NCI-H1105 (cell line): Measurements from ENCODE around the gene ERBB4.

Experiments
- DNase-seq: peaks from one replicate; lab custom pipeline; 2025; lab: John Stamatoyannopoulos, UW

ERBB4 gene

DNA sequence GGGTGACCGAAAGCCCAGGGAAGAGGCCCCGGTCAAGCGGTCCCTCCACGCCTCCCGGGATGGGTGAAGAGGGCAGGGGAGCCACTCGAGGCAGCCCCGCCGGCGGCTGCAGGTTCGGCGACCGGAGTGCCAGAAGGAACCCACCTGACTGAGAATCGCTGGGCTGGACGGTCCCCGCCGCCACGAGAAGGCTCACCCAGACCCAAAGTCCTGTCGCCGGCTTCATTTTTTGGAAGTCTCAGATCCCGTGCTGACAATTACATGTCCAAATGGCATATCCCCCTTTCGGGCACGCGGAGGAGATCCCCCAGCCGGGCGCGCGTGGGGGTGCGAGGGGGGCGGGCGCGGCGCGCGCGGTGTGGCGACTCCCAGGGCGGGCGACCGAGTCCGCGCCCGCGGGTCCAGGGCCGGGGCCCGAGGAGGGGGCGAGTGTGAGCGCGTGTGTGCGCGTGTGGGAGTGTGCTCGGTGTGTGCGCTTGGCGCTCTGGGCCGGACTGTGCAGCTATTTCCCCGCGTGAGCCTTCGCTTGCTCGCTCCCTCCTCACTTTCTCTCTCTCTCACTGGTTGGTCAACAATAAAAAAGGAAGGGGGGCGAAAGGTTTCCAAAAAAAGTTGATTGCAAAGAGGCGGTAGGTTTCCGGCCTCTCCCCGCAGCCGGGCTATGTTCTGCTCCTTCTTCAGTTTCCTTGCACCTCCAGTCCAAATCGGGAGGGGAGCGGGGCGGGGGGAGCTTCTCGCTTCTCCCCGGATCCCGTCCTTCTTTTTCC lies at the start of gene ERBB4:
TSS of gene ERBB4 (minus strand) at position 498 of the 767 bp plus-strand sequence. CDS start at position 226, 272 bp downstream.
- DNase-seq, result no peak

DNA sequence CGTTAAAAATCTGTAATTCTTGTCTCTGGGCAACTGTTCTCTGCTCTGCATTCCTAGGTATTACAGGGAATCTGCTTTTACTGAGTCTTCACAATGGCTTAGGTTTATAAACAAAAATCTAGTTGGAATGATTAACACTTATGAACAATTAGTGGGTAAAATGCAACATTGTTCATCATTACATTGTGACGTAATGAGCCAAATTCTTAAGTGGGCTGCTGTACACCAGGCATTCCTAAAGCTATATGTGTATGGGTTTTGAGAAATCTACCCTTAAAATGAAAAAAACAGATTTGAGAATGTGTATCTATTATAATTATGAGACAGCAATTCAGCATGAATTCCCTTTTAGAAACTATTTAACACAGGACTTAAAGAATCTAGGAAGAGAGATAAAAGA lies 41.5 kb upstream of the ERBB4 start:
- DNase-seq, result no peak

DNA sequence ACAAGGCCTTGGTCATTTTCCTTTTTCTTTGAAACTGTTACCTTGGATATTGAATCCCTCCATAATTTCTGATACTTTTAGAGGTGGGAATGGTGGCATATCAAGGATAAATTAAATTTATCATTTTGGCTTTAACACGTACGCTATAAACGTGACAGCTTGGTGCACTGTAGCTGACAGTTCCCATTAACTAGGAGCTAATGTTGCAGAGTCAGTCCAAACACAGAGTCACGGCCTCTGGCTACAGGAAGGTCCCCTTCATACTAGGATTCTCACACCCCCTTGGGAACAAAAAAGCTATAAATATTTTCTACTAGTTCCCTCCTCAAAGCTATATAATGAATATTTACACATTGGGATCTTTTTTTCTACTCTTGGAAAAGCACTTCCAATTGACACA lies 17.7 kb upstream of the ERBB4 start:
- DNase-seq, result no peak

DNA sequence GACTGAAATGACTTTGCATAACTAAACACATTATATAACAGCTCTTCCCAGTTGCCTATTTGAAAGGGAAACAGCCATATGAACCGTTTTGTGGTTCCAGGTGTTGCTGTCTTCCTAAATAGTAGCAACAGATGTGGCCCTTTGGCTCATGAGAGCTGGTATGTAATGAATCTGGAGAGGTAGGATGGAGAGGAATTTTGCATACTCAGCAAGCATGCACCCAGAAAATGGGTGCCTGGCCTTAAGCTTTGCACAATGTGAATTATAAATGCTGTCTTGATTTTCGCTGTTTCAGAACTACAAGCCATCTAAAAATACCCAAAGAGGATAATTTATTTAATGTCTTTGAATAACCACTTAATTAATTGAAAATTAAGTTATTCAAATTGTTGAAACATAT lies 15.6 kb upstream of the ERBB4 start:
- no peak for DNase-seq

DNA sequence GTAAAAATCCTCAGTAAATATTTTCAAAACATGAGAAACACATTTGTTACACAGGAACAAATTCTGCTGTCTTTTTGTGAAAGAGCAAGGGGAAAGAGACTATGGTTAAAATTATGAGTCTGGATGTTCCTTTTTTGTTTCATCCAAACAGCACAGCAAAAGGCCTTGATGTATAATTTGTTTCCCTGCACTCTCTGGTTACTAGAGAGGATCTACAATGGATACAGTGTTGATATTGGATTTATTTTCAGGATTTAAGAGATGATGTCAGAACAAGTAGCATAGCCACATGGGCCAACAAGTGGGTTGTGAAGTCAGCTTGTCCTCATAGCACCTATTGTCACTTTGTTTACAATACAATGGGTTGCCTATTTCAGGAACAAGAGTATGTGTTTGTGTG lies 11.3 kb upstream of the ERBB4 start:
- no peak for DNase-seq

DNA sequence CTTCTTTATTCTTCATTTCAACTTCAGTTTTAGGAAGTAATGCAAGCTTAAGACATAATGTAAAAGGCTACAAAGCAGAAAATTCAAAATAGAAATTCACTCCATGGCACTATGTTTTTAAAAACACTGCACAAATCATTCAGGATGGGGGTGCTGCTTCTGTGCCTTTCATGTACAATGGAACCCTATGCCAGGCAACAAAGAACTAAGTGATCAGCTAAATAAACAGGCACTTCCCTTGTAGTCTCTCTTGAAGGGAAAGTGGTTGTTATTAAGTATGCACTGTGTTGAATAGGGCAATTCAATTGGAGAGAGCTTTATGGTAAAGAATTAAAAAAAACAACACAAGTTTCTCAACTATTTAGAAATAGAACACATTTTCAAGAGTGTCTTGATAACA lies 10.9 kb upstream of the ERBB4 start:
- peak; percentile 4 for DNase-seq

DNA sequence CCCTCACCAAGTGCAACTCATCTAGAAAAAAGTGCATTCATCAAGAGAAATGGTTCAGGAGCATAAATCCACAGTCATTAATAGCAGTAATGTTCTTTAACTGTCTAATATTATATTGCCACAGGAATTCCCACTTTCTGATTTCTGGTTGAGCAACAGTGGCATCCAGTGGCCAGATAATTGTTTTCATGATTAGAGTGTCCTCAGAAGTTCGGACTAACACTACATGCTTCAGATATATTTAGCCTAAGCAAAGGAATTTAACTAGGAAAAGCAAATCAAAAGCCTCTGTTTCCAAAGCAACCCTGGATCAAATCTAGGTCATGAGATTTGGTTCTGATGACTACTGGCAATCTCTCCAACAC lies 9.8 kb upstream of the ERBB4 start:
- no peak for DNase-seq

DNA sequence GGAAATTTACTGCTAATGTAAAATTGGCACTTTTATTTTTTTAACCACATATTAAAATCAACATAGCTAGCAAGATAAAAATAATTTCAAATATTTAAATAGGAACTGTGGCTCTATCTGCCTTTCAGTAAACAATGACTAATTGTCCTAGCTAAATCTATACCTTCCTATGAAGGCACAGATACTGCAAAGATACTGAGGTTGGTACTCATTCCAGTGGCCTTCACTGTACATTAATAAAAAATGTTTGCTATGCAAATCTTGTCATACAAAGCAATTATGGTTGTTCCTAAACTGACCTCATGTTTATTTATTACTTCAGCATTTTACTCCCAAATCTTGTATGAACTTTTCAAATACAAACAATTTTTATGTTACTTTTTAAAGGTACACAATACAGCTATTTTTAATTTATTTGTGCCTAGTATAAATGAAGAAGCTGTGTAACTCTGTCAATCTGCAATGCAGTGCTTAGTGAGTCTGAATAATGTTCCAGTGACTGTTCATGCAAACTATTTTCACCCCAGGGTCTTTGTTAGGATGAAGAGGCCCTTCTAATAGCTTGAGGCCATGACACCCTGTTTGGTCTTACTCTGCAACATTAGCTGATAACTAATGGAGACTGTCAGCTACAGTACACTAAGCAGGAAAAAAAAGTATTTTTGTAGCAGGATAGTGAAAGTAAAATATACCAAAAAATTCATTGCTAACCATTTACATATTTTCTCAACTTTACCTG lies 9.3 kb upstream of the ERBB4 start:
- DNase-seq, result no peak

DNA sequence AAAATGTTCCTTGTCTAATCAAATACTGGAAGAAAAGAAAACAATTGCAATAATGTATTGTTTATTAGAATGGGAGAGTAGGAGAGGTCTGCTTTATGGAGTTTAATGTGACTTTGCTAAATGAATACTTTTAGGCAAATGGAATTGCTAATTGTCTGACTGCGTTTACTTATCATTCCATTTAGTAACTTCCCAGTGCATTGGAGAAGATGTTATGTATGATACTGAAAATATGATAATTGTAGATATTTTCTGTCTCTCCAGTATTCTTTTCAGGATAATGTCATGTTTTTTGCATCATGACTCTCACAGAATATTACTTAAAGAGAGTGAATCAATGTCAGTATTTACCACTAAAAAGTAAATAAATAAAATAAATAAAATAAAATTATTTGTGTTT lies 8.1 kb upstream of the ERBB4 start:
- no peak for DNase-seq

DNA sequence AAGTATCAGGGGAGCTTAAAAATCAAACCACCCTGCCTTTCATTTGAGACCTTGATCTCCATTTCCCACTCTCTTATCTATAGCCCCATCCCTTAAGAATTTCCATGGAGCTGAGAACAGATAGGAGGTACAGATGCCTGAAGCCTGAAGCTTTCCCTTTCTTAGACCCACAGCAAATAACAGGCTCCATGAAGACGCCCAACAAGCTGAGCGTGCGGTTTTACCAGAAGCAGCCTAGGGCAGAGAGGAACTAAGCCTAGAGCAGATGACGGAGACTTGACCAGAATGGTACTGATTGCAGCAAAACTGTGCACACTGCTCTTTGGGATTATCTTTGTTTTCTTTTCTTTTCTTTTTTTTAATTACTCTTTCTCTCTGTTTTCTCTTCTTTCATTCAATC lies 1.7 kb upstream of the ERBB4 start:
- DNase-seq, result no peak

DNA sequence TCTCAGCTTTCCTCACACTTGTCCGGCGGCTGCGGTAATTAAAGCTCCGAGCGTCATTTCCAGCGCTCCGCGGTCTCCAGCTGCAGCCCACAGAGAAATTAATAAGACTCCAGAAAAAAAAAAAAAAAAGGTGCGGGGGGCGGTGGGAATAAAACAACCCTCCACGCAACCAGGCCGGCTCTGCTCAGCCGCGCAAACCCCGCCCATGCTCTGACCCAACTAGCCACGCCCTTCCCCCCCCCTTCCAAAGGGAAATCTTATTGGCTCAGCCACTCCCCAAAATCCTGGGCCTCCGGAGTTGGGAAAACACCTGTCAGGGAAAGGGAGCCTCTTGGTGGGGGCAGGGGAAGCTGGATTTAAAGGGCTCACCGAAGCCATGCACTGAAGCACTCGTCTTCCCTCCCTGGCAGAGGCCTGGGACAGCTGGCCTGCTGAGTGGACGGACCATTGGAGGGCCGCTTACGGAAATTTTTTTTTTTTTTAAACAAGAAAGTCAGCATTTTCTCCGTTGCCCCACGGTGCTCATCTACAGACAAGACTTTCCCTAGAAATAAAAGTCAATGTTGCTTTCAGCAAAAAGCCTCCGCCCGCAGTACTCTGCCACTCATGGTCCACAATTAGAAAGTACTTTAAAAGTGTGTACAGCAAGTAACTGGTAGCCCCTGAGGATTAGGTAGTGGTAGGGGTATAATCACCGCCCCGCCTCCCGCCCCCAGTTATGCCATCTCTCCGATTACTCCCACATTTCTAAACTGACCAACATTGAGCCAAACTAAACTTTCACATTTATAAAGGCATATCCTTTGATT lies 674 bp upstream of the ERBB4 start:
- peak; percentile 55 for DNase-seq

DNA sequence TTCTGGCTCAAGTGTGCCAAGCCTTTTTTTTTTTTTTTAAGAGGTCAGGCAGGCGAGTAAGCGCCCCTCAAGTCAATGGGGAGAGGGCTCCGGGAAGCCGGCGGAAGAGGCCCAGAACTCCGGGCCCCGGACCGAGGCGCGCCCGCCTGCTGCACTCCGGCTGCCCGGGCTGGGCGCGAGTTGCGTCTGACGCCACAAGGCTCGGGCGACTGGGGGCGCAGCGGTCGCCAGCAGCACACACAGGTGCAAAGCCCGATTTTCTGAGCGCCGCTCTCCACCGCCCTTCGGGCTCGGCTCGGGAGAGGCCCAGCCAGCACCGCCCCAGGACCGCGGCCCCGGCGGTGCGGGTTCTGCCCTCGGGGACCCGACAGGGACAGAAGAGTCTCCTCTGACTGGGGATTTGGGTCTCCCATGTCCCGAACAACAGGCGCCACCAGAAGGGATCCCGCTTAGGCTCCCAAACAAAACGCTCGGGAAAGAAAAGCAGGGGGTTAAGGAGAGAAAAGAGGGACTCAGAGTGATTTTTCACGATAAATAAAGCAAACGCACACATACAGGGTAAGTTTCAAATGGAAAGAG lies 787 bp downstream of the ERBB4 start:
- peak; percentile 13 for DNase-seq

DNA sequence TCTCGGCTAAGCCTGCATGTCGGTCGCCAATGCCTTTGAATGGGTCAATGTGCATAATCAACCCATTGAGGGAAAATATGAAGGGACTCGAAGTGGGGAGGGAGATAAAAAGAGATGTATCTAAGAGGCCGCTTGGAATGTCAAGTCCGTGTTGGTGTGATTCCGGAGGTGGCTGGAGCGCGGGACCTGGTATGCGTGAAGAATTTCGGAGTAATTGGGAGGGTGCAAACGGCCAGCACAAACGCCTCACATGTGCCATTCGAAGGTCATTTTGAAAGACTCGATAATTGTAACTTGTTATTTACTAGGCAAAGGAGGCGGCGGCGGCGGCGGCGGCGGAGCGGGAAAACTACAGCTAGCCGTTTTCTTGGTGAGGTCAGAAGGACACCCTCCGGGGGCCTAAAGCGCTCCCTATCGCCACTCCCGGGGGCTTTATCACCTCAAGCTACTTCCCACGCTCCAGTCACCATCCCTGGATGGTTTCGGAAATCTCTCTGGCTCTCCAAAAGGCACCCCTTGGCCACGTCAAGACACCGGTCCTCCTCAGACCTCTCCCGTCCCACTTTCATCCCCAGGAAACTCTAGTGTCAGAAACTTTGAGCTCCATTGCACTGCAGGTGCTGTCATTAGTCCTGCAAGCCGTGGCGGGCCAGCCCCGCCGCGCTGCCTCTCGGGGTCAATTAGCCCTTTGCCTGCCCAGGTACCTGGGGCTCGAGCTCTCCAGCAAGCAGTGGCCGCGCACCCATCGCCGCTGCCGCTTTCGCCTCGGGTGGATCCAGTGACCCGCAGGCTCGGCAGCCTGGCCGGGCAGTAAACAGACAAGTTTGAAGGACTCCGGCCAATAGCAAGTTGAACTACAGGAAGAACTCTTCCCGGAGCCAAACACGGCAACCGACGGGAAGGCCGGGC lies 1.5 kb downstream of the ERBB4 start:
- no peak for DNase-seq

DNA sequence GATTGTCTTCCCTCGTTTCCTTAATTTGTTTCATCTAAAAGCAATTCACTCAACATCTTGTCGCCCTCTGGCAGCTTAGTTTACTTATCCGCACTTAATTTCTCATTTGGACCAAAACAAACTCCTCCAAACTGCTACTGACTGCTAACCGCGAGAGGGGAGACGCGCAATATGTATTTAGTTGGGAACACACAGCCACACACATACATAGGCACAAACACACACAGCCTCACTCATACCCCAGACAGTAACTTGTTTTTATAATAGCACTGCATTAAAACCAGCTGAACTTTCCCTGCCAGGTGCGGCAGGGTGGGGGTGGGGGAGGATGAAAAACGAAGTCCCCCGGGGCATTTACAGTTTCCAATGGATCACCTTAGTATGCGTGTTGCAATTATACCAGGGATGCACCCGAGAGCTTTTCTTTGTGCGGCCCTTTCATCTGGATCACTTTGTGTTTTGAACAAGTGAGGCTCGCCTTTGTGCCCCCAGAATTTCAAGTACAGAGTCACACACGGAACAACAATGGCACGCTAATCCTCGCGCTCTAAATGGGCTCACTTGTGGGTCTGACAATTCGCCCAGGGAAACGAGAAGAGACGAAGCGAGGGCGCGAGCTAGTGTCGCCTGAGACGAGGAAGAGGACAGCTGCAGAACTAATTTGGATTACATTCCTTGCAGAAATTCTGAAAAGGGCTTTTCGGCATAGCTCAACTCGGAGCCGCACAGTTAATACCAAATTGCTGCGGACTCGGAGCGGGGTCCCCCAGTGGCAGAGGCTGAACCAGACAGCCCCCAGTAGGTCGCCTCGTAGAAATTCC lies 2.4 kb downstream of the ERBB4 start:
- DNase-seq, result no peak

DNA sequence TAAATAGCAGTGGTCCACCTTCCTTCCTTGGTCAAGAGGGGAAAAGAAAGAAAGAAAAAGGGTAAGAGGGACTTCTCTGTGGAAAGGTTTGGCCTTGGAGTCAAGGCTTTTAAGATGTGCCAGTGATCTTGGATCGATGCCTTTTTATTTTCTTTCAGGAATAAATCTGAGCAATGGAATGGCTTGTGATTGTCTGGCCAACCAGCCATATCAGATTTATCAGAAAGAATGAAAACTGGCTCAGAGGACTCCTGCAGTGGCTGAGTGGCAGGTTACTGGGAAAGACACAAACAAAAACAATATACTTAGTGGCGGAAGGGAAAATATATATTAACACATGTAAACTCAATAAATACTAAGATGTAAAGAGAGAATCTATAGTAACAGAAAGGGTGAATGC lies 4.3 kb downstream of the ERBB4 start:
- DNase-seq, result no peak

DNA sequence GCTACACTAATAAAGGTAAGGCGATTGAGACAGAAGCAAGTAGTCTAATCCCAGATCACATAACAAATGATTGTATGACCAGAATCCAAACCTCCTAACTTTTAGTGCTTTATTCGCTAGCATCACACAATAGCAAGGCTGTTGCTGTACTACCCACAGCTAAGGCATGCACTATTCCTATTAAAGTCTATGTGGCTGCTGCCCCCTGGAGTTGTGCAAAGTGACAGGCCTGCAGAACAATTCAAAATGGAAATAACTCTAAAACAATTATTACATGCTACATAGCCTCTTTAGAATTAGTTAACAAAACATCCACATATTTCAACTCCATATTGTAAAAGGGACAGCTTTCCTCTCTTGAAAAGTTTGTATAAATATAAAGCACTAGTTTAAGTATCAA lies 6.0 kb downstream of the ERBB4 start:
- DNase-seq, result no peak

DNA sequence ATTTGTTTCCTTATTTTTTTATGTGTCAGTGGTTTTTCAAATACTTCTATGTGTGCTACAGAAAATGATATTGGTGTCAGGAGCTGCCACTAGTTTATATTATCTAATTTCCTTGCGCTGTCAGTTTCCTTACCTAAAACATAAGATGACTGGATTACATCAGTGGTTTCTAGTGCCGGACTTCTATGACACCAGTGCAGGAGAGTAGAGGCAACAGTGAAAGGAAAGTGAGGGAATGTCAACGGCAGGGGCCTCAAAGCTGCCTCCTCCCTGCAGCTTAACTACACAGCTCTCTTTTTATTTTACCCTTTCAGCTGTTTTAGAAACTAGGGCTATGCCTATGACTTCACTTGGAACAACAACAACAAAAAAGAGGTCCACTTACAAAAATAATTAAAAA lies 6.5 kb downstream of the ERBB4 start:
- no peak for DNase-seq

DNA sequence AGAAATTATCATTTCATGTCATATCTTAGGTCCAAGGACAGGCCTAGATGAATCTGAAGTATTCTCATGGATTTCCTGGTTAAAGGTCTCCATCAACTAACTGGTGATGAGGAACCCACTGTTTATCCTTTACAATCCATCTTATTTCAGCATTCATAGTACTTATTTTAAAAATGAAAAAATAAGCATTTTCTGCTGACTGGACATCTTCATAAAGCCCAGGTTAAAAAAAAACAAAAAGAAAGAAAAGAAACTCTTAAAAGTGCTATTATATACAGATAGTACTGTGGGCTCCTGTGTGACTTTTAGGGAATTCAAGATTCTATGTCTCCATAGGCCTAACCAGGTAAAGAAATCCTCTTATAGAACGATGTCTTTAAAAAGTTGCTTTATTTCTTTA lies 7.1 kb downstream of the ERBB4 start:
- DNase-seq, result no peak

DNA sequence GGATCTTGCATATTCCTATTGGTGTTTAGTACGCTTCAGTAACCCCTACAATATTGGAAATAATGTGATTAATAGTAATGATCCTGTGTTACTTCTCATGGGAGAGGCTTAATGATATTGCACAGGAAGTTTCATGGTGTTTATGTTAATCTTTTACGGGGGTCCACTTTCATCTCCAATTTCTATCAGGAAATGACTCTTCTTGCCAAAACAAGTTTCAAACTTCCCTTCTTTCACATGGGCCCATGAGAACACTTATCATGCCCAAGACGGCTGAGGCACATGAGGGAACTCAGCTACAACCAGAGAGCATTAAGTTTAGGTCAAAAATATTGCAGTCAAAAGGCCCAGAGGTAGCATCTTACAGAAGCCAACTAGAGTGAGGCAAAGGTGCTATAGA lies 7.6 kb downstream of the ERBB4 start:
- DNase-seq, result no peak

DNA sequence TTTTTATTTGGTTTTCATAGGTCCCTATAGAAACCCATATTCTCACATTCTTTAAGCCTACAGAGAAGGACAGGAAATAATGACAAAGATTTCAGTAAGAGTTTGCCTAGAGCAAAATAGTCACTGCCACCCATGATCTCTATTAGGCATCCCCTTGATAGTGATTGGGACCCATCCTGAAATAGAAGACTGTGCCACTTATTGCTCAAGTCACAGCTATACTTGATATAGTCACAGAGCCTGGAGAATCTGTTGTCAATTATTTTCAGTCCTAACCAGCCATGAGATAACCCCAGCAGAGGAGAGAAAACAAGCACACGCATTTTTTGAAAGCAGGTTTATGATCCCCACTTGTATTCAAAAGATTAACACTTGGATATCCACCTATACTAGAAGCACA lies 8.2 kb downstream of the ERBB4 start:
- DNase-seq, result no peak
